GM12878 (cell line): ENCODE measurements around the gene EVA1A. TPM values are rescaled to one million over a fixed set of nuclear protein-coding genes. Genes with fewer than 3 reads are reported as not detected.

Experiments used
- ATAC-seq: fragments of 200-7000 bp; cut with Tn5 transposase; 3 replicates; pipeline ENCODE4 v1.9.1; 2020; ENCODE audit warnings: mild to moderate bottlenecking, moderate library complexity
- BruUV-seq: library from RNA; stranded (reverse); fragments of 400-500 nt; replicated peaks from 2 replicates; lab custom pipeline; 2021; lab: Mats Ljungman, UMichigan
- CTCF ChIA-PET: fragments of 300-600 bp; sonication (Branson Sonifier 250); formaldehyde crosslinking; extraction: SDS; loops from one replicate; lab custom pipeline; 2021; ENCODE audit warnings: inconsistent platforms; lab: Yijun Ruan, JAX
- POLR2A ChIA-PET: fragments of 350-600 bp; formaldehyde crosslinking; extraction: SDS; loops from one replicate; lab custom pipeline; 2021; ENCODE audit warnings: inconsistent platforms; lab: Charles Lee
- RAD21 ChIA-PET: fragments of 300-600 bp; sonication (Branson Sonifier 250); formaldehyde crosslinking; loops from one replicate; lab custom pipeline; 2023; ENCODE audit warnings: antibody characterized with exemption; ENCODE audit not compliant: unreplicated experiment; lab: Charles Lee
- SMC1A ChIA-PET: fragments of 300-600 bp; sonication (Branson Sonifier 250); formaldehyde crosslinking; loops from one replicate; lab custom pipeline; 2023; ENCODE audit not compliant: unreplicated experiment, uncharacterized antibody; lab: Charles Lee
- DNase-seq: peaks from one replicate; pipeline ENCODE4 v3.0.0-alpha.2; 2011; ENCODE audit warnings: low read depth, low spot score
- FAIRE-seq: peaks from 3 replicates; lab custom pipeline; 2011; peaks lifted over from hg19 to GRCh38; lab: Jason Lieb, UNC
- H2AFZ ChIP-seq: 2 replicates; pipeline ENCODE4 v1.6.0; 2011; ENCODE audit warnings: low read depth, low read length, control low read depth; ENCODE audit not compliant: control insufficient read depth
- H3K27ac ChIP-seq: 2 replicates; pipeline ENCODE4 v1.5.1; 2011; ENCODE audit warnings: control low read depth; ENCODE audit not compliant: control insufficient read depth, insufficient read depth
- H3K27me3 ChIP-seq, 2 experiments: replicated peaks in 1 of 2; 2 replicates each; pipeline versions ENCODE4 v1.6.0 to v1.6.1; 2011; ENCODE audit warnings: low read length in 1 of 2; ENCODE audit not compliant: control insufficient read depth in 2 of 2, insufficient read depth in 2 of 2
- H3K36me3 ChIP-seq, 2 experiments: 2 replicates each; pipeline ENCODE4 v1.5.1; 2011; ENCODE audit warnings: low read length in 1 of 2; ENCODE audit not compliant: control insufficient read depth in 2 of 2, insufficient read depth in 2 of 2
- H3K4me1 ChIP-seq: 2 replicates; pipeline ENCODE4 v1.6.1; 2011; ENCODE audit warnings: mild to moderate bottlenecking, low read length, moderate library complexity, mixed read lengths; ENCODE audit not compliant: control insufficient read depth, insufficient read depth
- H3K4me2 ChIP-seq: 2 replicates; pipeline ENCODE4 v1.6.0; 2011; ENCODE audit warnings: control low read depth; ENCODE audit not compliant: control insufficient read depth, insufficient read depth
- H3K4me3 ChIP-seq: fragments of 200-600 bp; sonication (generic); 2 replicates; pipeline ENCODE4 v1.5.1; 2016
- H3K79me2 ChIP-seq: 2 replicates; pipeline ENCODE4 v1.6.0; 2011; ENCODE audit warnings: low read length; ENCODE audit not compliant: control insufficient read depth, insufficient read depth
- H3K9ac ChIP-seq: 2 replicates; pipeline ENCODE4 v1.8.0; 2011; ENCODE audit warnings: low read length, control low read depth, mixed read lengths; ENCODE audit not compliant: control insufficient read depth, insufficient read depth
- H3K9me3 ChIP-seq: replicated peaks from 3 replicates; pipeline ENCODE4 v1.5.1; 2011; ENCODE audit warnings: mild to moderate bottlenecking, low read length; ENCODE audit not compliant: control insufficient read depth, insufficient read depth
- H4K20me1 ChIP-seq: 2 replicates; pipeline ENCODE4 v1.6.0; 2011; ENCODE audit not compliant: control insufficient read depth, insufficient read depth
- CBX5 ChIP-seq: sonication (generic); IDR thresholded peaks from 2 replicates; pipeline ENCODE4 v1.6.1; 2016; ENCODE audit warnings: low read depth, moderate library complexity, mild to moderate bottlenecking, inconsistent platforms
- CUX1 ChIP-seq: IDR thresholded peaks from 2 replicates; pipeline ENCODE4 v1.6.1; 2012; ENCODE audit warnings: improper control_type of control experiment, low read depth, low read length; ENCODE audit not compliant: insufficient replicate concordance
- TCF3 ChIP-seq: IDR thresholded peaks from 2 replicates; pipeline ENCODE4 v1.6.1; 2012; ENCODE audit warnings: low read depth, mild to moderate bottlenecking, low read length, borderline replicate concordance; ENCODE audit not compliant: insufficient read depth
- TCF7 ChIP-seq: IDR thresholded peaks from 2 replicates; pipeline ENCODE4 v1.6.1; 2014; ENCODE audit warnings: antibody characterized with exemption, borderline replicate concordance
- ZZZ3 ChIP-seq: IDR thresholded peaks from 2 replicates; pipeline ENCODE4 v1.6.1; 2011; ENCODE audit warnings: low read depth; ENCODE audit not compliant: control insufficient read depth, insufficient read length
- WGBS: methylation state at CpG from one replicate; pipeline ENCODE4 v1.1.6; 2016; ENCODE audit warnings: low lambda C conversion rate; ENCODE audit not compliant: insufficient replicate concordance, insufficient coverage; ENCODE audit errors: missing lambda C conversion rate; 5-methylcytosine and 5-hydroxymethylcytosine counted together
- in situ Hi-C: fragments of 300-500 bp; cut with MboI; formaldehyde crosslinking; loops from 9 replicates; pipeline ENCODE4 v1.14.3; 2018; ENCODE audit warnings: mixed read lengths
- intact Hi-C: fragments of 100-400 bp; cut with micrococcal nuclease; formaldehyde crosslinking; loops from one replicate; pipeline ENCODE4 v1.14.2; 2022; ENCODE audit not compliant: unreplicated experiment
- polyA plus RNA-seq, 11 experiments: library from polyadenylated mRNA; depleted of rRNA in 4 of 11; unstranded in 6 of 11; stranded (reverse) in 5 of 11; fragments of >200 nt; fragmentation: Nextera tagmentation in 4 of 11; fragmentation: Illumina TruSeq in 1 of 11; extraction: Ambion mirVana in 4 of 11; extraction: Trizol in 1 of 11; gene quantifications; 1 replicate in 1 of 11; 2 replicates in 10 of 11; pipeline versions ENCODE4 v1.2.1 to v1.2.3, GENCODE V29; 2011 to 2016; ENCODE audit warnings: inconsistent platforms in 2 of 11, missing spikeins in 2 of 11, low read depth in 1 of 11
- total RNA-seq, 4 experiments: library from RNA; depleted of rRNA in 3 of 4; stranded (reverse); fragments of >200 nt in 3 of 4; fragmentation: Illumina TruSeq in 1 of 4; extraction: Trizol in 1 of 4; gene quantifications; 2 replicates each; pipeline versions ENCODE4 v1.2.1 to v1.2.3, GENCODE V29; 2013 to 2021

The EVA1A gene
- total and polyA plus RNA-seq, 10 of the 15 experiments (the other 5 are each of a cell fraction or from before 2014, with no cell fraction given) = 0.13 to 1.0 (median 0.34) TPM; not detected in 5

GRCh38 chr2:75453384-75454240, 107.1 kb downstream of the EVA1A start (continued):
- TF ChIP-seq CUX1 (no peak), ZZZ3 (no peak), TCF7 (no peak)
- TF ChIP-seq, all 136 proteins: peak for 0

DNA sequence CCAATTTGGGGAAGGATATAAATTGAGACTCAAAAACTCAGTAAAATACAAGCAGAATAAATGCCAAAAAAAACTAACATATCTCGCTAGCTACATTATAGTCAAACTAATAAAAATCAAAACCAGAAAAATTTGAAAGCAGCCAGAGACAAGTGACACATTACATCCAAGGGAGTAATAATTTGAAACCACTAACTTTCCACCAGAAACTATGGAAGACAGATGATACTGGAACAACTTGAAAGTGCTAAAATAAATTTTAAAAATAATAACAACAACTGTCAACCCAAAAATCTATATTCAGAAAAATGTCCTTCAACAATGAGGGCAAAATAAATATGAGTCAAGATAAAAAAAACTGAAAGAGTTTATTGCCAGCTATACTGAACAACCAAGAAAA, 110.7 kb downstream of the EVA1A start:
- ChIA-PET RAD21 (no interaction called here), SMC1A (interaction anchor here (0.9 to 3.1 kb wide), 3 partner anchors 10 to 17 kb away, joined by 3 to 17 read pairs (median 8); no protein-coding TSS in a partner anchor), CTCF (interaction anchor here (1.2 to 9.7 kb wide), 2 partner anchors 7 to 15 kb away, joined by 4 to 84 read pairs; no protein-coding TSS in a partner anchor), POLR2A (no interaction called here)
- Histone ChIP-seq H3K4me2 (no peak overlapping the region), H3K9ac (no peak overlapping the region), H3K27ac (no peak overlapping the region), H3K79me2 (no peaks in the 10 kb centered on the region), H3K4me1 (peaks cover 3% of the 10 kb centered on the region), H4K20me1 (no peaks in the 10 kb centered on the region), H3K36me3 (no peaks in the 10 kb centered on the region), H3K9me3 (no peaks in the 10 kb centered on the region; the same call in 1 of the 3 replicates), H3K4me3 (no peak overlapping the region), H2AFZ (no peak overlapping the region), H3K27me3 (no peaks in the 10 kb centered on the region)
- DNase-seq (no peak), ATAC-seq (no peak), FAIRE-seq (no peak)
- 100% methylated on average over 1 of the region's 1 CpG for WGBS
- intact Hi-C loops (no loop called here), in situ Hi-C loops (no loop called here)
- TF ChIP-seq CBX5 (peak; percentile 59; the same call in 1 of the 2 replicates), TCF3 (no peak)
- no TSS peak for BruUV-seq
